ENCODE measurements around the gene TESPA1. TPM values are rescaled to one million over a fixed set of nuclear protein-coding genes. Genes with fewer than 3 reads are reported as not detected.

Gene TESPA1
- total RNA-seq, 1 experiment from 2014 or later, result 0.51 TPM

- in situ Hi-C loops (cut with HindIII; ENCODE audit: low pct_unique_long_range_greater_than_20kb, low sequenced_read_pairs), result no loop called here
- TF ChIP-seq POLR2AphosphoS5 (IDR thresholded peaks at IDR 0.05; ENCODE audit: low read depth, low read length) (no peak), TCF7L2 (IDR thresholded peaks at IDR 0.05; ENCODE audit: low read depth, low read length) (no peak), CTCF (IDR thresholded peaks at IDR 0.05) (no peak), SIN3A (IDR thresholded peaks at IDR 0.05; ENCODE audit: borderline replicate concordance, insufficient read depth, low read depth, low read length) (no peak), REST (IDR thresholded peaks at IDR 0.05; ENCODE audit: insufficient read depth in 1 of 2, low read depth in 2 of 2, low read length in 1 of 2) (no peak)
- no peaks in the 10 kb centered on the region for H3K36me3 ChIP-seq (ENCODE audit: control insufficient read depth, insufficient read depth, low read length)
- no peaks in the 10 kb centered on the region for H3K9me3 ChIP-seq (ENCODE audit: control insufficient read depth, insufficient read depth, low read depth, low read length)
- DNase-seq (ENCODE audit: low read depth, low spot score) (no peak), ATAC-seq (no peak)
- POLR2A ChIA-PET, result no interaction called here
- CTCF ChIA-PET, result no interaction called here
- H3K27ac ChIP-seq (ENCODE audit: low read length), result no peak overlapping the region
- H3K4me1 ChIP-seq (ENCODE audit: control insufficient read depth, insufficient read depth, low read length), result no peaks in the 10 kb centered on the region
- intact Hi-C loops (cut with micrococcal nuclease; ENCODE audit: unreplicated experiment), result no loop called here
- BruUV-seq (replicated peaks), result no TSS peak
- H3K4me3 ChIP-seq (ENCODE audit: low read depth in 2 of 2, low read length in 2 of 2), result no peak overlapping the region
- peaks cover 22% of the 10 kb centered on the region for H3K27me3 ChIP-seq (ENCODE audit: control insufficient read depth, insufficient read depth, low read length)
These were observed 4.2 kb downstream of the TESPA1 start for GRCh38 chr12:54980341-54980740.

- in situ Hi-C loops (cut with HindIII; ENCODE audit: low pct_unique_long_range_greater_than_20kb, low sequenced_read_pairs), result no loop called here
- peaks cover 20% of the 10 kb centered on the region for H3K27me3 ChIP-seq (ENCODE audit: control insufficient read depth, insufficient read depth, low read length)
- DNase-seq (ENCODE audit: low read depth, low spot score) (no peak), ATAC-seq (no peak)
- H3K4me1 ChIP-seq (ENCODE audit: control insufficient read depth, insufficient read depth, low read length), result no peaks in the 10 kb centered on the region
- H3K27ac ChIP-seq (ENCODE audit: low read length), result no peak overlapping the region
- H3K4me3 ChIP-seq (ENCODE audit: low read depth in 2 of 2, low read length in 2 of 2), result no peak overlapping the region
- no peaks in the 10 kb centered on the region for H3K9me3 ChIP-seq (ENCODE audit: control insufficient read depth, insufficient read depth, low read depth, low read length)
- intact Hi-C loops (cut with micrococcal nuclease; ENCODE audit: unreplicated experiment), result no loop called here
- H3K36me3 ChIP-seq (ENCODE audit: control insufficient read depth, insufficient read depth, low read length), result no peaks in the 10 kb centered on the region
- CTCF ChIA-PET, result no interaction called here
- no TSS peak for BruUV-seq (replicated peaks)
- TF ChIP-seq POLR2AphosphoS5 (IDR thresholded peaks at IDR 0.05; ENCODE audit: low read depth, low read length) (no peak), SIN3A (IDR thresholded peaks at IDR 0.05; ENCODE audit: borderline replicate concordance, insufficient read depth, low read depth, low read length) (no peak), TCF7L2 (IDR thresholded peaks at IDR 0.05; ENCODE audit: low read depth, low read length) (no peak), CTCF (IDR thresholded peaks at IDR 0.05) (no peak), REST (IDR thresholded peaks at IDR 0.05; ENCODE audit: insufficient read depth in 1 of 2, low read depth in 2 of 2, low read length in 1 of 2) (no peak)
- POLR2A ChIA-PET, result interaction anchor here (0.7 kb wide), 1 partner anchor 21 kb away, joined by 4 read pairs; no protein-coding TSS in a partner anchor
These were observed 6.7 kb downstream of the TESPA1 start for GRCh38 chr12:54977857-54978256.
